SK-N-MC (cell line): ENCODE data around the gene MACROH2A1.

ENCODE experiments used
- DNase-seq: peaks from one replicate; pipeline ENCODE4 v3.0.0-alpha.2; 2011; ENCODE audit warnings: low read depth, low spot score
- H3K27ac ChIP-seq: fragments of 200-600 bp; sonication (generic); 2 replicates; pipeline ENCODE4 v1.5.1; 2016; ENCODE audit warnings: mixed run types
- H3K36me3 ChIP-seq: fragments of 200-600 bp; sonication (generic); 2 replicates; pipeline ENCODE4 v1.6.1; 2017; ENCODE audit warnings: antibody characterized with exemption, low read length, mixed read lengths; ENCODE audit not compliant: insufficient read depth
- H3K4me3 ChIP-seq: fragments of 200-600 bp; sonication (generic); 2 replicates; pipeline ENCODE4 v1.5.1; 2016
- H3K9ac ChIP-seq: fragments of 200-600 bp; sonication (generic); 2 replicates; pipeline ENCODE4 v1.8.0; 2017; ENCODE audit warnings: mixed run types, mixed read lengths; ENCODE audit not compliant: insufficient read length
- H3K9me3 ChIP-seq: fragments of 200-600 bp; sonication (generic); 2 replicates; pipeline ENCODE4 v1.6.1; 2017; ENCODE audit warnings: low read depth, mild to moderate bottlenecking, antibody characterized with exemption, low read length, moderate library complexity, mixed read lengths
- EZH2 ChIP-seq: fragments of 200-600 bp; sonication (generic); IDR thresholded peaks from one replicate; pipeline ENCODE4 v1.6.1; 2017; ENCODE audit warnings: antibody characterized with exemption
- FOXP2 ChIP-seq: optimal IDR thresholded peaks from 2 replicates; pipeline ENCODE3; 2011; ENCODE audit warnings: mild to moderate bottlenecking, moderate library complexity; ENCODE audit not compliant: insufficient read depth; ENCODE audit errors: extremely low read length, control extremely low read depth
- POLR2AphosphoS5 ChIP-seq: IDR thresholded peaks from 2 replicates; pipeline ENCODE4 v1.6.1; 2012; ENCODE audit warnings: mild to moderate bottlenecking, low read depth, low read length, borderline replicate concordance

Gene MACROH2A1

DNA sequence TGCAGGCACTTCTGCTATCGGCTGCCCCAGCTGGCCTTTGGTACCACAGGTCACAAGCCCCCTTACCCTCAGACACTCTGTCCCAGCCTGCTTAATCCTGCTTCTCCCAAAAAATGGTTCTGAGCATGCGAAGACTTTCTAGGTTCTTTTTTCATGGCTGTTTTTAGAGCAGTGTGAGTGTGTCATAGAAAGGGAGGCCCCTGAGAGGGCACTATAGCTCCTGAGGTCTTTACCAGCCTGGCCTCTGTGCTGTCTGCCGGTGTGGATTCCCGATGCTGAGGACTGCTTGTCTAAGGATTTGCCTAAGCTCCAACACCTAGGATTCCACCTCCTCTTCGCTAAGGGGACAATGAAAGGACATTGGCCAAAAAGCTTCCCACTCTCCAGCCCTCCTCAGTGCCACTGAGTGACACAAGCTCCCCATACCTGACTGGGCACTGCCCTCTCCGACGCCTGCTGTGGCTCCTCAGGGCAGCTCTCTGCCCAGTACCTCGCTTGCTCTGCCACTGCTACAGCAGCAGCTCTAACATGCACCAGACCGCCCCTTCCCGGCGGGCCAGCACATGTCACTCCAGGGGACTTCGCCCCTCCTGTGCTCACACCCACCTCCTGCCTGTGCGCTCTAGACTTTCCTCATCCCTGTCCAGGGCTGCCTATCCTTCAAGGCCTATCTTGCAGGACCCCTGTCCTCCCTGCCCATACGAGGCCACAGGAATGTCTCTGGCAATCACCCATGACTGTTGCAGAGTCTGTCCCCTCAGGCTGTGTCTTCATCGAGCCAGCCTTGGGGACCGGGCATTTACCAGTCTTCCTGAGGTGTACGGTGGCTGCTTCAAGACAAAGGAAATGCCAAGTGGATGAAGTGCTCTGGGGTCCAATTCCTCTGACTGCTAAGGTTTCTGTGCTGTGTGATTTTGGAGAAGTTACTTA is 21.0 kb downstream of the MACROH2A1 start:
- Histone ChIP-seq H3K27ac (no peak overlapping the region), H3K4me3 (no peak overlapping the region)
- no peak for TF ChIP-seq POLR2AphosphoS5
- TF ChIP-seq FOXP2 = no peak
- TF ChIP-seq EZH2 = no peak

DNA sequence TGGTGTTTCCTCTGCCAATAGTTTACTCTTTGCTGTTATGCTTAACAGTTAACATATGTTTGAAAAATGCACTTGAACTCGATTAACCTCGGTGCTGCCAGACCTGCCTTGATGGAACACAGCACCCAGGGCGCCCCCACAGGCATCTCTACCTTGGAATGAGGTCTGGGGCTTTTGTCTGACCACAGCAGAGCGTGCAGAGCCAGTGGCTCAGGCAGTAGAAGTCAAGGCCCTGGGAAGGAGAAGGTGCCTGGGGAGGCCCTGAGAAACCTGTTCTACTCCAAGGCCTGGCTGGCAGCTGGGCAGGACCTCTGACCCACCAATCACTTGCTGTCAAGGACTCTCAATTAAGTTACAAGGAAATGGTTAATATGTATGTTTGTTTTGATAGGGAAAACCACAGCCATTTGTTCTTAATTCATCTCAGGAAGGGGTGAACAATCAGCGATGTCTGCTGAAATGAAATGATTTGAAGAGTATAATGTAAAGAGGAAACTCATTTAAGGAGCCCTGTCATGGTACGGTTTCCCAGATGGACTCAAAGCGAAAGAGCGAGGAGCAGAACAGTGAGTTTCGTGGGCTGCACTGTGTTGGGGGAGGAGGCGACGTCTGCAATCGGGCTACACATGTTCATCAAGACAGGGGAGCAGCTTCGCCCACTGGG is 21.9 kb downstream of the MACROH2A1 start:
- DNase-seq = no peak
- Histone ChIP-seq H3K4me3 (no peak overlapping the region), H3K9ac (no peak overlapping the region), H3K27ac (no peak overlapping the region), H3K9me3 (no peaks in the 10 kb centered on the region), H3K36me3 (peaks cover 78% of the 10 kb centered on the region)
- TF ChIP-seq POLR2AphosphoS5 (no peak), FOXP2 (no peak), EZH2 (no peak)

More for the DNA sequence above, 21.0 kb downstream of the MACROH2A1 start:
- H3K9me3 ChIP-seq = no peaks in the 10 kb centered on the region
- no peak overlapping the region for H3K9ac ChIP-seq
- DNase-seq = no peak
- H3K36me3 ChIP-seq = peaks cover 82% of the 10 kb centered on the region

DNA sequence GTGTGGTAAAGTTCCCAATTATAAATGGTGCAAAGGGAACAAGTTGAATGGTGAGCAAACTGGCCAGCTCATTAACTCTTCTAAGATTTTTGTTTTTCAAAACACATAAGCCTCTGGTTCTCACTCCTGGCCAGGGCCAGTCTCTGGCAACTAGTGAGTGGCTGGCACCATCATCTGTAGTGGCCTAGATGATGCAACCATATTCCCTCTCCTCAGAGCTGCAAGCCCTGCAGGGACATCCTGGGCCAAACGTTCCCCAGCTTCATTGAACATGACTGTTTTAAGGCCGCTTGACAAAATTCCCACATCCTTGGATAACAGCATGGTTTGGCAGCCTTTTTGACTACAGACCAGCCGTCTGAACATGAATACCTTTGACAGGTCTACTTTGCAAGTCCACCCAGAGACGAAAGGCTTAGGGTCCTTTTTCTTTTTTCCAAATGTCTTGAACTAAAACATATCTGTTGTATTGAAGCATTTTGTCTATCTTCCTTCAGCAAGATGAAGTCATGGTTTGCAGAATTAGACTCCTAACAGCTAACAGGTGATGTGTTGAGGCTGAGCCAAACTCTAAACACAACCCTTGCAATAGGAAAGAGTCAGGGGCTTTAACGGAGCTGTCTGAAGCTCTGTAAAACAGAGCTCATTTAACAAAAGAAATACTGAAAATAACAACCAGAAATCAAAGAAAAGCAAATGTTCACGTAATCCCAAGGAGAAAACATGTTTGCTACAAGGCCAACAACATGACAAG is 23.8 kb downstream of the MACROH2A1 start:
- H3K36me3 ChIP-seq = peaks cover 71% of the 10 kb centered on the region
- H3K4me3 ChIP-seq = no peak overlapping the region
- no peak for DNase-seq
- H3K9ac ChIP-seq = no peak overlapping the region
- no peaks in the 10 kb centered on the region for H3K9me3 ChIP-seq
- TF ChIP-seq FOXP2 (no peak), EZH2 (no peak), POLR2AphosphoS5 (no peak)
- H3K27ac ChIP-seq = no peak overlapping the region

DNA sequence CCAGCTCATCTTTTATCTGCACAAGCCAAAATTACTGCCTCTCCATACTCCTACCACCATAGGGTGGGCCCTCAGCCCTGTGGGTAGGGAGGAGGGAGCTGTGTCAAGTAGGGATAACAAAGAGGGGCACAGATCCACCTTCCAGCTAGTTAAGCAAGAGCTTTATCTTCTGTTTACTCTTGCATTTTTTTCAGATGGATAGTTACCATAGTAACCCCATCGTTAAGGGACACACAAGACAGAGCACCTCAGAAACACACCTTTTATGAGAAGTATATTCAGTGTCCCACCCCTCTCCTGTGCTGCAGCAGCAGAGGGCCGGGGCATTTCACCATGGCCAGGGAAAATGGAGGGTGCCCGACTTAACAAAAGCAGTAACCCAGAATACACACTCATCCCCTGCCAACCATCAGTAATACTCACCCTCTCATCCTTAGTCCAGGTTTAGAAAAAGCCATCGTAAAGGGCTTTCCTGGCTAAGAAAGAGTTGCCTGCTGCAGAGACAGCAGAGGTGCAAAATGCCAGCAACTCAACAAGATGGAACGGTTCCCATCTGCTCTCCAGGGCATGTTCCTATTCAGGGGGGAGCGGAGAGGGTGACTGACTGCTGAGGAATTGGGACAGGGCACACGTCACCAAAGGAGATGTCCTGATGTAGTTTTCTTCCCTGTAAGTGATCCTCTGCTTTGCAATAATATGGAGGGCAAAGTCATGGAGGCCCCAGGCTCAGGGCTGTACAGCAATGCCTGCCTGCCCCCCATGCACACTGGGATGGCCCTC is 25.1 kb downstream of the MACROH2A1 start:
- Histone ChIP-seq H3K27ac (no peak overlapping the region), H3K36me3 (peaks cover 71% of the 10 kb centered on the region)

DNA sequence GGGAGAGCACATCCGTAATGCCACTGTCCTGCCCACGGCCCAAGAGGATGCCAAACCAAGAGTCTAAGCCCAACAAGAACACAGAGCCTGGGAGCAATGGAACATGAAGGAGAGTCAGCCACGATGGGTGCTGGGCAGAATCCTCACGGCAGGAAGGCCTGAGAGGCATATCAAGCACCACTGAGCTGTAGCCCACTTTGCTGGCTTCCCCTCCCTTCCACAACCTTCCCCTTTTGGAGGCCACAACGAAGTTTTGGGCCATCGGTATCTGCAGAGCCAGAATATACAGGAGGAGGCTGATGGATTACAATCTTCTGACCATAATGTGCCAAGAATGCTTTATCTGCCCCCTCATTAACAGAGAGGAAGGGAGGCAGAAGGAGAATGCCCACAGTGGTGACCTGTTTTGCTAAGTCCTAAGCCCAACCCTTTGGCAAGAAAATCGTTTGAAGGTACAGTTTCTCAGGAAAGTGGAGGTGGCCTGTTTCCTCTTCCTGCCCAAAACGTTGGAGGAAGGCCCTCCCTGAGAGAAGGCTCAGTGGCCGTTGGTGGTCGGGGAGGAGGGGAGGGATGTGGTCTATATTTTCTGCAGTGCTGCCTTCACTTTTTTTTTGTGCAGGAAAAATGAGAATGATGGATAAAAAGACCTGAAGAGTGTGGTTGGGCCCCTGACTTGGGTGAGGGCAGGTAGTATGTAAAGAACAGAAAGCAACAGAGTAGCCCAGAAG is 26.2 kb downstream of the MACROH2A1 start:
- peaks cover 72% of the 10 kb centered on the region for H3K36me3 ChIP-seq
- no peak for DNase-seq

More for the DNA sequence above, 25.1 kb downstream of the MACROH2A1 start:
- TF ChIP-seq EZH2 (no peak), POLR2AphosphoS5 (no peak), FOXP2 (no peak)
- no peak overlapping the region for H3K9ac ChIP-seq
- no peak for DNase-seq
- H3K9me3 ChIP-seq = no peaks in the 10 kb centered on the region
- H3K4me3 ChIP-seq = no peak overlapping the region

DNA sequence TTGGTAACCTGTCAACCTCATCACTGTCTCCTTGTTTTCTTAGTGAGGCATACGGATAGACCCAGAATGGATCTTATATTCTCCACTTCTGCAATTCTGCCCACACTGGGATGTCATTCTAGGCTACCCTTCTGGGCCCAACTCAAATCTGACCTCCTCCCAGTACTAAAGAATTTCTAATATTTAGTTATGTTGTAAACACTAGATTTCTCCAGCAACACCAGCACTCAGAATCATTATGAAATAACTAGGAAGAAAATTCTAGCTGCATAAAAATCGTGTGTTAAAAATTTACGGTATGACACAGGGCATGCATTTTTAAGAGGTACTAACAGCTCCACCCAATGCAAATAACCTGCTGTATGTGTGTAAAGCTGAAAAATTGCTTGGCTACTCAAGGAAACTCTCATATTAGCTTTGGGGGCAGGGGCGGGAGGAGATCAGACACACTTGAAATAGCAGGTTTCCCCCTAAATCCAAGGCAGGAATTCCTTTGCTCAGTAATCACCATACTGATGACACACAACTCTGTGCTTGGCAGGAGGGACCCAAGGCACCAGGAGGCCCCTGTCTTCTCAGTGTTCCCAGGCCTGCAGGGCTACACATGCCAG is 27.3 kb downstream of the MACROH2A1 start:
- H3K4me3 ChIP-seq = no peak overlapping the region
- TF ChIP-seq FOXP2 = no peak
- no peak for TF ChIP-seq POLR2AphosphoS5
- no peak for TF ChIP-seq EZH2
- DNase-seq = no peak
- H3K27ac ChIP-seq = no peak overlapping the region
- H3K9me3 ChIP-seq = no peaks in the 10 kb centered on the region
- peaks cover 75% of the 10 kb centered on the region for H3K36me3 ChIP-seq
- no peak overlapping the region for H3K9ac ChIP-seq

More for the DNA sequence above, 26.2 kb downstream of the MACROH2A1 start:
- Histone ChIP-seq H3K27ac (no peak overlapping the region), H3K9ac (no peak overlapping the region), H3K9me3 (no peaks in the 10 kb centered on the region), H3K4me3 (no peak overlapping the region)
- no peak for TF ChIP-seq POLR2AphosphoS5
- TF ChIP-seq FOXP2 = no peak
- TF ChIP-seq EZH2 = no peak

DNA sequence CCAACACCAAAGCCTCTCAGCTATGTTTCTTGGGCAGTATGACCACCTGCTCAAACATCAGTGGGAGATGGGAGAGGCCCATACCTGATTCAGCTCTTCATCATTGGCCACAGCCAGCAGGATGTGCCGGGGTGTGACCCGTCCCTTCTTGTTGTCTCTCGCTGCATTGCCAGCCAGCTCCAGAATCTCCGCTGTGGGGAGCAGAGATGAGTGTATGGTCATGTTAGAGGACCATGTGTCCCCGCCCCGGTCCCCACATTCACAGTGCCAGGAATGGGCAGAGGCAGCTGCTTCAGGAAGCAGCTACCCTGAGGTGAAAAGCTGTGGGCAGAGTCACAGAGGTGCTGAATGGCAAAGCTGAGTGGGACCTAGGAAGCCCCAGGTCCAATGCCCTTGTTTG is 29.1 kb downstream of the MACROH2A1 start:
- Histone ChIP-seq H3K27ac (no peak overlapping the region), H3K9ac (no peak overlapping the region), H3K4me3 (no peak overlapping the region), H3K36me3 (peaks cover 74% of the 10 kb centered on the region), H3K9me3 (no peaks in the 10 kb centered on the region)
- no peak for DNase-seq
- TF ChIP-seq EZH2 (no peak), FOXP2 (no peak)

DNA sequence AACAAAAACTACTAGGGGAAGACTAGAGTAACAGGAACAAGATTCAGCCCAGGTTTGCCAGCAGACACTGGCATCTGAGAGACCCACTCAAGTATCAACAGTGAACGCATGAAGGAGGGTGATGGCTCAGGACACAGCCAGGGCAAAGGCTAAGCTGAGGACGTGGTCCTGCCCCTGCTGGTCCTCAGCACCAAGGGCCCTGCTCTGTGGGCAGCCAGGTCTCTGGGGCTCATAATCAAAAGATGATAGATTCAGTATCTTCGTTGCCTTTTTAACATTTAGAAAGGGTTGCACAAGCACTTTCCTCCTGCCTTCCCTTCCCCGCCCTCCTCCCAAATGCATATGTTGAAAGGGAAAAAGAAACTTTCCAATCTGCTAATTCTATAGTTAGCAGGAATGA is 31.5 kb downstream of the MACROH2A1 start:
- no peaks in the 10 kb centered on the region for H3K9me3 ChIP-seq
- no peak overlapping the region for H3K9ac ChIP-seq
- DNase-seq = no peak
- H3K4me3 ChIP-seq = no peak overlapping the region
- H3K36me3 ChIP-seq = peaks cover 75% of the 10 kb centered on the region
- TF ChIP-seq EZH2 (no peak), POLR2AphosphoS5 (no peak), FOXP2 (no peak)
- no peak overlapping the region for H3K27ac ChIP-seq
